ES-I3 (cell line): ENCODE measurements around the gene PHOSPHO1.
A peak's percentile ranks its signal among the peaks of the same experiment; 100 is the strongest.

Experiments used
- H3K36me3 ChIP-seq: 2 replicates; pipeline ENCODE4 v1.6.1; 2013; ENCODE audit warnings: mild to moderate bottlenecking, low read length, control low read depth, moderate library complexity; ENCODE audit not compliant: insufficient read depth
- H3K4me1 ChIP-seq: 2 replicates; pipeline ENCODE4 v1.6.1; 2013; ENCODE audit warnings: mild to moderate bottlenecking, control low read depth, low read length; ENCODE audit not compliant: insufficient read depth
- H3K9ac ChIP-seq: 2 replicates; pipeline ENCODE4 v1.6.1; 2013; ENCODE audit warnings: low read depth, mild to moderate bottlenecking, low read length, moderate library complexity
- H3K9me3 ChIP-seq: 2 replicates; pipeline ENCODE4 v1.6.1; 2013; ENCODE audit warnings: mild to moderate bottlenecking, low read length, moderate library complexity; ENCODE audit not compliant: control insufficient read depth, insufficient read depth

PHOSPHO1 gene

DNA sequence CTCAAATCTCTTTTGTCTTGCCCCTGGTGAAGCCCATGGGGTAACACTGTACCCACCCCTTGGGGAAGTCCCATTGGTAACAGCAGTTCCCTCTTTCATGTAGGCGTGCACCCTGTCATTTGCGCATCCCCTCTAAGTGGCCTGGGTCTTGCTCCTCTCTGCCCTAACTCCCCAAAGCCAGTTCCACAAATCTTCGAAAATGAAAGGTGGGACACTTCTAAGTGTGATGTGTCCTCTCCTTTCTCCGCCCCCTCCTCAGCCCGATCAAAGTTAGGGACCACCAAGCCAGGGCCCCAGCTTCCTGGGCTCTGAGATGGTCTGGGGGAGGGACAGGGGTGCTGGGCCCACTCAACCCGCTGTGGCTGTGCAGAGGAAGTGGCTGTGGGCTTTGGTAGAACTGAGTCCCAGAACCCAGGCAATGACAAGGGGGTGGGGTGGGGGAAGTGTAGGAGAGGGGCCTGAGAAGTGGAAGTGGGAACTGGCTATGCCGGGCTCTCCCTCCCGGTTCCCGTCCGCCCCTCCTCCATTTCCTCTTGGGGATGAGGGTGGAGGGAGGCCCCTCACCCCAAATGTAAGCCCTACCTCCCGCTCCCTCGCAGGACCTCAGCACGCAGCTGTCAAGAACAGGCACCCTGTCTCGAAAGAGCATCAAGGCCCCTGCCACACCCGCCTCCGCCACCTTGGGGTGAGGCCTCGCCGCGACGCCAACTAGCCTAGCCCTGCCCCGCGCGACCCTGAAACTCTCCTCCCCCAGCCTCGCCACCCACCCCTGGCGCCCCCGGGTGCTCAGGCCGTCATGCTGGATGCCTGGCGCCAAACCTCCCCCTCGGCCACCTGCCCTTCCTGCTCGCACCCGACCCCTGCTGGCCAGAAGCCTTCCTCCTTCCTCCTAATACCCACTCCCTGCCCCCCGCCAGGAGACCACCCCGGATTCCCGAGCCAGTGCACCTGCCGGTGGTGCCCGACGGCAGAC lies 11.4 kb downstream of the PHOSPHO1 start:
- Histone ChIP-seq H3K36me3 (no peaks in the 10 kb centered on the region), H3K9ac (no peak overlapping the region), H3K4me1 (peaks cover 10% of the 10 kb centered on the region), H3K9me3 (no peaks in the 10 kb centered on the region)

DNA sequence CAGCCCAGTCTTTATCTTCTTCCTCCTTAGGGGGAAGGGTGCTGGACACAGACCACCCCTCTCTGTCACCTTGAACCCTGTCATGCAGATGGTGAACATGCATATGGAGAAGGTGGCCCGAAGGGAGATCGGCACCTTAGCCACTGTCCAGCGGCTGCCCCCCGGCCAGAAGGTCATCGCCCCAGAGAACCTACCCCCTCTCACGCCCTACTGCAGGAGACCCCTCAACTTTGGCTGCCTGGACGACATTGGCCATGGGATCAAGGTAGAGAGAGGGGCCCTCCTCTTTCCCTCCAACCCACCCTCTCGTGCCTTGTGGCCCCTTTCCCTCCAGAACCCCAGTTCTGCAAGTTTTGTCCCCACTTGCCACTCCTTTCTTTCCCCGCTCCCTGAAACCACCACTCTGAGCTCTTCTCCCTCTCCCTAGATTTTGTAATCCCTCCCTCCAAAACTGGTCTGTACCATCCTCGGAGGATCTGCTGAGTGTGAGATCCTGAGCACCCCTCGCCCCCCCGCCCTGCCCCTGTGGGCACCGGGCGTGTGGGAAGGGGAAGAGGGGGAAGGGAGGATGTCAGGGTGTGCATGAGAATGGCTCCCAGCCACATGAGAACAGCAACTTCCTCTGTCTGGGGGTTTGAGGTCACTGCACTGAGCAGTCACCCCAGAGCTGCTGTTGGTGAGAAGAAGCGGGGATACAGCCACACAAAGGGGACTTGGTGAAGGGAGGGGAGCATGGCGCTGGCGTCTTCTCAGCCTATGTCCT lies 12.8 kb downstream of the PHOSPHO1 start:
- Histone ChIP-seq H3K9me3 (no peaks in the 10 kb centered on the region), H3K9ac (no peak overlapping the region), H3K36me3 (no peaks in the 10 kb centered on the region), H3K4me1 (peaks cover 13% of the 10 kb centered on the region)

GRCh38 chr17:49216953-49217650 lies 13.5 kb downstream of the PHOSPHO1 start:
- no peak overlapping the region for H3K9ac ChIP-seq
- peaks cover 13% of the 10 kb centered on the region for H3K4me1 ChIP-seq
- H3K36me3 ChIP-seq: no peaks in the 10 kb centered on the region
- no peaks in the 10 kb centered on the region for H3K9me3 ChIP-seq

GRCh38 chr17:49216482-49216881 lies 14.1 kb downstream of the PHOSPHO1 start:
- H3K4me1 ChIP-seq: peaks cover 13% of the 10 kb centered on the region
- H3K36me3 ChIP-seq: no peaks in the 10 kb centered on the region
- H3K9ac ChIP-seq: no peak overlapping the region
- H3K9me3 ChIP-seq: no peaks in the 10 kb centered on the region

GRCh38 chr17:49214676-49215360 lies 15.8 kb downstream of the PHOSPHO1 start:
- no peaks in the 10 kb centered on the region for H3K9me3 ChIP-seq
- no peak overlapping the region for H3K9ac ChIP-seq
- H3K4me1 ChIP-seq: peaks cover 21% of the 10 kb centered on the region
- H3K36me3 ChIP-seq: no peaks in the 10 kb centered on the region

- Histone ChIP-seq H3K4me1 (peaks cover 31% of the 10 kb centered on the region), H3K9me3 (no peaks in the 10 kb centered on the region), H3K36me3 (no peaks in the 10 kb centered on the region), H3K9ac (no peak overlapping the region)
These were observed 16.7 kb downstream of the PHOSPHO1 start for GRCh38 chr17:49213847-49214246.

- H3K4me1 ChIP-seq: peaks cover 31% of the 10 kb centered on the region
- no peaks in the 10 kb centered on the region for H3K9me3 ChIP-seq
- H3K36me3 ChIP-seq: no peaks in the 10 kb centered on the region
- H3K9ac ChIP-seq: no peak overlapping the region
These were observed 17.2 kb downstream of the PHOSPHO1 start for GRCh38 chr17:49213399-49213798.

GRCh38 chr17:49210158-49211029 lies 20.2 kb downstream of the PHOSPHO1 start, which contains the start of the genes ABI3 and GNGT2:
TSS of gene ABI3 (plus strand) at chr17:49210707. CDS start at chr17:49210725, 18 bp downstream.
TSS of gene GNGT2 (minus strand) at chr17:49210574. CDS start at chr17:49207422, 3,152 bp downstream.
- no peaks in the 10 kb centered on the region for H3K36me3 ChIP-seq
- no peaks in the 10 kb centered on the region for H3K9me3 ChIP-seq
- peak within 1 kb of the TSS; percentile 62; the same call in 1 of the 2 replicates for H3K9ac ChIP-seq
- peaks cover 22% of the 10 kb centered on the region for H3K4me1 ChIP-seq

GRCh38 chr17:49209061-49209571 lies 21.5 kb downstream of the PHOSPHO1 start:
- peaks cover 22% of the 10 kb centered on the region for H3K4me1 ChIP-seq
- no peak overlapping the region for H3K9ac ChIP-seq
- H3K36me3 ChIP-seq: no peaks in the 10 kb centered on the region
- no peaks in the 10 kb centered on the region for H3K9me3 ChIP-seq

DNA sequence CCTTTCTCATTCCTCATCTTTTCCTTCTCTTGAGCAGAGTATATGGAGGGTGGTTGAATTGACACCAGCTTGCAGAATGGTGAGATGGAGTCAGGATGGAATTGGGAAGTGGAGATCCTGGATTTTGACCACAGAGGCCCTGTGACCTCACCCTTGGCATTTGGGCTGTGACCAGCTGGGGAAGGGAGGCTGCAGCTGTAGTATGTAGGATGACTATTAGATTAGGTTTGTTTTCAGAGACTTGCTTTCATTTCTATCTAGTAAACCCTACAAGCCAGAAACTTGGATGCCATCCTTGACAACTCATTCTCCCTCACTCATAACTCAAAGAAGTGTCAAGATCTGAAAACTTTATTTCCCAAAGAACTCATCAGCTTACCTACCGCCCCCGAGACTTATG lies 26.1 kb downstream of the PHOSPHO1 start:
- Histone ChIP-seq H3K36me3 (no peaks in the 10 kb centered on the region), H3K9me3 (no peaks in the 10 kb centered on the region), H3K9ac (no peak overlapping the region), H3K4me1 (peaks cover 7% of the 10 kb centered on the region; the same call in 1 of the 2 replicates)

- Histone ChIP-seq H3K9me3 (no peaks in the 10 kb centered on the region), H3K9ac (no peak overlapping the region), H3K36me3 (no peaks in the 10 kb centered on the region), H3K4me1 (0 out of 2 replicates have a peak, but pooled peaks cover under 1% of the 10 kb centered on the region)
These were observed 26.8 kb downstream of the PHOSPHO1 start for GRCh38 chr17:49203796-49204195.

DNA sequence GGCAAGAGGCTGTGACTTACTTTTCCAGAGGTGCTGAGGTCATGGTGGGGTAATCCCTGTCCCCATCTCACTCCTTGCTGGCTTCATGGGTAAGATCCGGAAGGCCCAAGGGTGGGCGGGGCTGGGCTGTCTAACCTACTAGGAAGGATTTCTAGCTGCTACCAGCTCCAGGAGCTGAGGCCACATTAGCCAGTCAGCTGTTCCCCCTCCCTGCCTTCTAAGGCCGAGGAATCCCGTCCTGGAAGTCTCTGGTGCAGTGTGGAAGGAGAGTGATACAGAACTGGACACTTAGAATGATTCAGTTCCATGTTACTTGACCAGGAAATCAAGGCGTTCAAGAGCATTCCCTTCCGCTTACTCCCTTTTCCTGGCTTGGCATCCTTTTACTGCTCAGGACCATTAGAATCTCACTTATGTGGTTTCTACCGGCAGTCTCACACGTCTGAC lies 29.1 kb downstream of the PHOSPHO1 start:
- H3K9me3 ChIP-seq: no peaks in the 10 kb centered on the region
- 0 out of 2 replicates have a peak, but pooled peaks cover 5% of the 10 kb centered on the region for H3K4me1 ChIP-seq
- no peak overlapping the region for H3K9ac ChIP-seq
- H3K36me3 ChIP-seq: no peaks in the 10 kb centered on the region
